H9 (cell line): ENCODE results near the gene MYOF. TPM values are rescaled to one million over a fixed set of nuclear protein-coding genes. Genes with fewer than 3 reads are reported as not detected.

Experiments
- DNase-seq: peaks from one replicate; pipeline ENCODE4 v3.0.0-alpha.2; 2017
- H2AFZ ChIP-seq: one replicate; pipeline ENCODE4 v1.6.1; 2013; ENCODE audit warnings: mild to moderate bottlenecking, low read length, control low read depth, moderate library complexity
- H2AK5ac ChIP-seq: 2 replicates; pipeline ENCODE4 v1.6.1; 2013; ENCODE audit warnings: low read length, control low read depth, mixed read lengths; ENCODE audit not compliant: insufficient read length
- H2BK120ac ChIP-seq: one replicate; pipeline ENCODE4 v1.6.1; 2013; ENCODE audit warnings: low read depth, mild to moderate bottlenecking, low read length, control low read depth, inconsistent platforms; ENCODE audit not compliant: poor library complexity, severe bottlenecking
- H2BK12ac ChIP-seq: 2 replicates; pipeline ENCODE4 v1.6.1; 2013; ENCODE audit warnings: low read length, control low read depth, mixed read lengths, low read depth; ENCODE audit not compliant: insufficient read length
- H2BK15ac ChIP-seq: 2 replicates; pipeline ENCODE4 v1.6.1; 2013; ENCODE audit warnings: low read depth, low read length, control low read depth
- H2BK20ac ChIP-seq: one replicate; pipeline ENCODE4 v1.6.1; 2013; ENCODE audit warnings: low read depth, mild to moderate bottlenecking, low read length, control low read depth, inconsistent platforms; ENCODE audit not compliant: poor library complexity, severe bottlenecking
- H2BK5ac ChIP-seq: 2 replicates; pipeline ENCODE4 v1.6.1; 2013; ENCODE audit warnings: low read length, control low read depth, mixed read lengths; ENCODE audit not compliant: insufficient read length
- H3K14ac ChIP-seq: 2 replicates; pipeline ENCODE4 v1.6.1; 2013; ENCODE audit warnings: low read length, control low read depth; ENCODE audit not compliant: insufficient read depth
- H3K18ac ChIP-seq: 2 replicates; pipeline ENCODE4 v1.6.1; 2013; ENCODE audit warnings: low read depth, mild to moderate bottlenecking, mixed read lengths, low read length, control low read depth; ENCODE audit not compliant: insufficient read length
- H3K23ac ChIP-seq: 2 replicates; pipeline ENCODE4 v1.6.1; 2013; ENCODE audit warnings: low read length, control low read depth, mixed read lengths, low read depth; ENCODE audit not compliant: insufficient read length
- H3K23me2 ChIP-seq: 2 replicates; pipeline ENCODE4 v1.6.1; 2013; ENCODE audit warnings: low read depth, mild to moderate bottlenecking, mixed read lengths, low read length, control low read depth; ENCODE audit not compliant: insufficient read length, poor library complexity, severe bottlenecking
- H3K27ac ChIP-seq: 2 replicates; pipeline ENCODE4 v1.5.1; 2013; ENCODE audit warnings: low read length, control low read depth, mixed read lengths, low read depth; ENCODE audit not compliant: insufficient read length
- H3K27me3 ChIP-seq: 2 replicates; pipeline ENCODE4 v1.6.1; 2013; ENCODE audit warnings: low read length, control low read depth, inconsistent platforms; ENCODE audit not compliant: insufficient read depth
- H3K4ac ChIP-seq: 2 replicates; pipeline ENCODE4 v1.6.1; 2013; ENCODE audit warnings: low read depth, mild to moderate bottlenecking, control low read depth, inconsistent platforms, low read length, moderate library complexity
- H3K4me1 ChIP-seq: 2 replicates; pipeline ENCODE4 v1.6.1; 2013; ENCODE audit warnings: low read length, control low read depth, inconsistent platforms; ENCODE audit not compliant: insufficient read depth
- H3K4me2 ChIP-seq: 2 replicates; pipeline ENCODE4 v1.6.1; 2013; ENCODE audit warnings: low read length, control low read depth, mixed read lengths; ENCODE audit not compliant: insufficient read length, insufficient read depth
- H3K56ac ChIP-seq: 2 replicates; pipeline ENCODE4 v1.6.1; 2013; ENCODE audit warnings: low read depth, mild to moderate bottlenecking, mixed read lengths, low read length, control low read depth; ENCODE audit not compliant: insufficient read length
- H3K79me1 ChIP-seq: 2 replicates; pipeline ENCODE4 v1.6.1; 2013; ENCODE audit warnings: low read depth, mild to moderate bottlenecking, moderate library complexity, low read length, control low read depth, inconsistent platforms; ENCODE audit not compliant: insufficient read depth, poor library complexity, severe bottlenecking
- H3K79me2 ChIP-seq: 2 replicates; pipeline ENCODE4 v1.6.1; 2013; ENCODE audit warnings: low read length, control low read depth, inconsistent platforms; ENCODE audit not compliant: insufficient read depth
- H3K9ac ChIP-seq: 2 replicates; pipeline ENCODE4 v1.6.1; 2013; ENCODE audit warnings: low read length, control low read depth, mixed read lengths; ENCODE audit not compliant: insufficient read length; ENCODE audit errors: extremely low read depth
- H3K9me3 ChIP-seq: one replicate; pipeline ENCODE4 v1.6.1; 2013; ENCODE audit warnings: low read depth, low read length, inconsistent platforms; ENCODE audit not compliant: control insufficient read depth
- H3T11ph ChIP-seq: one replicate; pipeline ENCODE4 v1.6.1; 2013; ENCODE audit warnings: mild to moderate bottlenecking, low read length, control low read depth, inconsistent platforms
- H4K20me1 ChIP-seq: one replicate; pipeline ENCODE4 v1.6.1; 2013; ENCODE audit not compliant: control insufficient read depth, insufficient read length, insufficient read depth
- H4K5ac ChIP-seq: 2 replicates; pipeline ENCODE4 v1.6.1; 2013; ENCODE audit warnings: low read depth, mild to moderate bottlenecking, mixed read lengths, low read length, control low read depth; ENCODE audit not compliant: insufficient read length
- H4K8ac ChIP-seq: replicated peaks from 2 replicates; pipeline ENCODE4 v1.6.1; 2013; ENCODE audit warnings: low read length, control low read depth, mixed read lengths, low read depth; ENCODE audit not compliant: insufficient read length
- H4K91ac ChIP-seq: 2 replicates; pipeline ENCODE4 v1.6.1; 2013; ENCODE audit warnings: low read depth, mild to moderate bottlenecking, moderate library complexity, mixed read lengths, low read length, control low read depth; ENCODE audit not compliant: insufficient read length
- H3K27ac Mint-ChIP-seq, 3 experiments: 2 replicates in 2 of 3; 3 replicates in 1 of 3; pipeline ENCODE4 v1.8.0; 2020 to 2021; ENCODE audit warnings: mixed read lengths in 3 of 3, mild to moderate bottlenecking in 1 of 3, moderate library complexity in 1 of 3
- H3K27me3 Mint-ChIP-seq: 2 replicates; pipeline ENCODE4 v1.8.0; 2021; ENCODE audit warnings: low read depth, mild to moderate bottlenecking, moderate library complexity, mixed read lengths
- H3K36me3 Mint-ChIP-seq, 3 experiments: 2 replicates in 2 of 3; 3 replicates in 1 of 3; pipeline ENCODE4 v1.8.0; 2020 to 2021; ENCODE audit warnings: low read depth in 3 of 3, mixed read lengths in 3 of 3; ENCODE audit not compliant: insufficient read depth in 1 of 3
- H3K4me1 Mint-ChIP-seq, 2 experiments: 2 replicates each; pipeline ENCODE4 v1.8.0; 2020; ENCODE audit warnings: mixed read lengths in 2 of 2
- H3K4me3 Mint-ChIP-seq, 2 experiments: 2 replicates in 1 of 2; 3 replicates in 1 of 2; pipeline ENCODE4 v1.8.0; 2020 to 2021; ENCODE audit warnings: mild to moderate bottlenecking in 2 of 2, mixed read lengths in 2 of 2, moderate library complexity in 1 of 2
- H3K9me3 Mint-ChIP-seq, 2 experiments: 2 replicates in 1 of 2; 3 replicates in 1 of 2; pipeline ENCODE4 v1.8.0; 2020; ENCODE audit warnings: mild to moderate bottlenecking in 2 of 2, mixed read lengths in 2 of 2, moderate library complexity in 1 of 2
- CTCF ChIP-seq: fragments of 200-600 bp; sonication (generic); conservative IDR thresholded peaks from 3 replicates; pipeline ENCODE4 v1.8.0; 2021; ENCODE audit warnings: antibody characterized with exemption, mild to moderate bottlenecking
- WGBS: extraction: QIAGEN DNeasy Blood & Tissue Kit; methylation state at CpG from one replicate; pipeline ENCODE4 v1.1.7; 2013; ENCODE audit warnings: missing lambda C conversion rate, low lambda C conversion rate, mixed read lengths; ENCODE audit not compliant: insufficient read length; ENCODE audit errors: extremely low coverage; 5-methylcytosine and 5-hydroxymethylcytosine counted together
- total RNA-seq: library from RNA; stranded (reverse); gene quantifications from 2 replicates; pipeline ENCODE4 v1.2.1, GENCODE V29; 2021

The MYOF gene
- total RNA-seq, 1 experiment from 2014 or later = 2.8 TPM

GRCh38 chr10:93274419-93274818, 207.7 kb downstream of the MYOF start:
- H2AFZ ChIP-seq = no peak overlapping the region
- no peak overlapping the region for H4K5ac ChIP-seq
- peaks cover 3% of the 10 kb centered on the region for H3K23me2 ChIP-seq
- H2BK5ac ChIP-seq = no peak overlapping the region
- no peak overlapping the region for H3K4me2 ChIP-seq
- H3K56ac ChIP-seq = no peak overlapping the region
- no peak overlapping the region for H3T11ph ChIP-seq
- no peak overlapping the region for H4K91ac ChIP-seq
- Mint-ChIP-seq H3K4me3 (no peak overlapping the region), H3K27me3 (no peaks in the 10 kb centered on the region), H3K36me3 (peaks cover 10 to 32% (median 16%) of the 10 kb centered on the region in 3 experiments), H3K4me1 (peaks cover 35 to 41% of the 10 kb centered on the region in 2 experiments), H3K9me3 (peaks cover 13 to 18% of the 10 kb centered on the region in 2 experiments), H3K27ac (peak overlapping the region; percentile 50 to 85 (median 73))
- no peak overlapping the region for H2BK120ac ChIP-seq
- TF ChIP-seq CTCF = no peak
- peaks cover 3% of the 10 kb centered on the region for H3K9me3 ChIP-seq
- no peaks in the 10 kb centered on the region for H3K79me2 ChIP-seq
- no peak overlapping the region for H2BK15ac ChIP-seq
- no peak overlapping the region for H3K4ac ChIP-seq
- peaks cover 15% of the 10 kb centered on the region; the same call in 1 of the 2 replicates for H3K4me1 ChIP-seq
- H3K14ac ChIP-seq = no peak overlapping the region
- H3K18ac ChIP-seq = no peak overlapping the region
- H2BK20ac ChIP-seq = no peak overlapping the region
- no peaks in the 10 kb centered on the region for H3K27me3 ChIP-seq
- no peaks in the 10 kb centered on the region for H4K20me1 ChIP-seq
- no peak overlapping the region for H4K8ac ChIP-seq
- no peak overlapping the region for H2BK12ac ChIP-seq
- no peaks in the 10 kb centered on the region for H3K79me1 ChIP-seq
- H3K27ac ChIP-seq = no peak overlapping the region
- no peak overlapping the region for H3K23ac ChIP-seq
- whole genome bisulfite sequencing = no CpG with 5 or more reads among the region's 4 CpGs
- no peak overlapping the region for H2AK5ac ChIP-seq
- no peak for DNase-seq
- no peak overlapping the region for H3K9ac ChIP-seq
